Fibroblast of mammary gland (primary cell): ENCODE data around the gene RHOF.

Source experiments
- DNase-seq: peaks from one replicate; pipeline ENCODE4 v3.0.0-alpha.2; 2010; ENCODE audit warnings: low read depth
- H3K4me3 ChIP-seq: 2 replicates; pipeline ENCODE4 v1.5.1; 2011; ENCODE audit warnings: low read depth, mild to moderate bottlenecking, low read length, moderate library complexity; ENCODE audit not compliant: control insufficient read depth
- CTCF ChIP-seq: conservative IDR thresholded peaks from 2 replicates; pipeline ENCODE4 v1.5.1; 2011; ENCODE audit warnings: low read depth, low read length, inconsistent platforms; ENCODE audit not compliant: control insufficient read depth, insufficient read depth

Gene RHOF

GRCh38 chr12:121793440-121793837 is at the start of gene RHOF:
RHOF (minus strand) TSS chr12:121793688; CDS start chr12:121793633, 55 bp downstream.
- TF ChIP-seq CTCF = no peak
- no peak for DNase-seq
- peak within 1 kb of the TSS; percentile 45 for H3K4me3 ChIP-seq

GRCh38 chr12:121839993-121840761 is 46.7 kb upstream of the RHOF start:
- H3K4me3 ChIP-seq = peak overlapping the region; percentile 68
- no peak for TF ChIP-seq CTCF

GRCh38 chr12:121839106-121839992 is 45.9 kb upstream of the RHOF start:
- peak; percentile 97 for DNase-seq
- no peak for TF ChIP-seq CTCF
- peak overlapping the region; percentile 68 for H3K4me3 ChIP-seq

More at GRCh38 chr12:121839993-121840761, 46.7 kb upstream of the RHOF start:
- no peak for DNase-seq

DNA sequence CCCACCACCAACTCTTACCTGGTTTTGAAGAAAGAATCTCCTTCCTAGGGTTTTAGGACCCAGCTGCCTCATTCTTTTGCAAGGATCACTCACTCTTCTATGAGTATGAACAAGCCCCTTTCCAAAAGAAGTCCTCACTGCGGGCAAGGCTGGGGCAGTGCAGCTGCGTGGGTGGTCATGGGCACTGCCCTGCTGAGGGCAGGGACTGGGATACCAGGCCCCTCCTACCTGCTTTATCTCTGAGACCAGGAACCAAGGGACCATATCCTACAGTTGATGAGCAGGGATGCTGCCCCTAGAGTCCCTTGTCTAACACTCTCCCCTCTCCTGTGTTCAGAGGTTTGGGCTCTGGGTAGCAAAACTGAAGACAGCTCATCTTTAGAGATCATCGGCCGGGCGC is 44.6 kb upstream of the RHOF start:
- no peak for DNase-seq
- TF ChIP-seq CTCF = no peak

GRCh38 chr12:121837680-121838079 is 44.2 kb upstream of the RHOF start:
- TF ChIP-seq CTCF = no peak
- no peak for DNase-seq
- H3K4me3 ChIP-seq = no peak overlapping the region

More for the DNA sequence above, 44.6 kb upstream of the RHOF start:
- no peak overlapping the region for H3K4me3 ChIP-seq

- H3K4me3 ChIP-seq = no peak overlapping the region
- no peak for DNase-seq
- no peak for TF ChIP-seq CTCF
Observed at GRCh38 chr12:121831571-121832245, 38.2 kb upstream of the RHOF start.
